Suppressor macrophage (primary cell): ENCODE measurements around the gene ITIH4.

Experiments
- DNase-seq, 4 experiments: peaks; one replicate each; pipeline ENCODE4 v3.0.0-alpha.2; 2020 to 2022

Gene ITIH4

DNA sequence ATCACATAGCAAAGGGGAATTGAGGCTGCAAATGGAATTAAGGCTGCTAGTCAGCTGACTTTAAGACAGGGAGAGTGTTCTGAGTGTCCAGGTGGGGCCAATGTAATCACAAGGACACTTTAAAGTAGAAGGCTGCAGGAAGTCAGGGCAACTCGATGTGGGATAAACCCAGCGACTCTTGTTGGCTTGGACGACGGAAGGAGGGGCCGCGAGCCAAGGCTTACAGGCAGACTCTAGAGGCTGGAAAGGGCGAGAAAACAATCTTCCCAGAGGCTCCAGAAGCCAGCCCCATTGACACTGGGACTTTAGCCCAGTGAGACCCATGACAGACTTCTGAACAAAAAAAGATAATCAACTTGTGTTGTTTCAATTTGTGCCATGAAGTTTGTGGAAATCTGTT is 17.3 kb upstream of the ITIH4 start:
- DNase-seq = no peak

DNA sequence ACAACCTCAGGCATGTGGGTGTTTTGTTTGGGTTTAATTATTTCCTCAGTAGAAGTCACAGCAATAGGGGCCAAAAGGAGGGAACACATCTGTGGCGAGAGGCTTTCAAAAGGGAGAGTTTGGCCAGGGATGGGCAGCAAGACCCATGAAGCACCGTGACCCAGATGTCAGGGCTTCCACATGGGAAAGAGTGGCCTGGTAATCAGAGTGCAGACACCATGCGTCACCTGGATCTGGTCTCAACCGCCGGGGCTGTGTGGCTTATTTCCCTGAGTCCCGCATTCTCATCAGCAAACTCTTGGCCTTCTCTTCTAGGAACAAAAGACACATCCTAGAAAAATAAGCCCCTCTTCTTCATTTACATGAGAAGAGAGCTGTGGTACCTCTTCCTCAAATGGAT is 16.8 kb upstream of the ITIH4 start:
- DNase-seq = no peak

DNA sequence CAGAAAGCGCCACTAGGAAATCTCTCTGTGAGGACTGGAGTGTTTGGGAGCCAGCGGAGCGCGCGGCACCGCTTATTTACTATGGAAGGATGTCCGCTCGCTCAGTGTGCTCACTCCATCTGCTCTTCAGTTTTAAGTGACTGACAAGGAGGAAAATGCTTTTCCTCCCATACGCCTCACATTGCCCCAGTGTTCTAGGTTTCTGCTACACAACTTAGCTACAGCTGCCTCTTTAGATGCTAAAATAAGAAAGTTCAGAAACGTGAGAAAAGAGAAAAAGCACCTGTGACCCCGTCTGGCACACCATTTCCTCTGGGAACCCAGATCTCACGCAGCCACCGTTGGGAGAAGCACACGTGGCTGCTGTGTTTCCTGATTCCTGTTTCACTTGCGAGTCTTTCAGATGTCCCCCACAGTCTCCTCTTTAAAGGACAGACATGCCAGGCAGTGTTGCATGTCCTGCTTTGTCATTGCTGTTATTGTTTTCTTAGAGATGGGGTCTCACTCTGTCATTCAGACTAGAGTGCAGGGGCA is 16.0 kb upstream of the ITIH4 start:
- peak in 2 of 4 experiments; percentile 22 to 31 for DNase-seq

DNA sequence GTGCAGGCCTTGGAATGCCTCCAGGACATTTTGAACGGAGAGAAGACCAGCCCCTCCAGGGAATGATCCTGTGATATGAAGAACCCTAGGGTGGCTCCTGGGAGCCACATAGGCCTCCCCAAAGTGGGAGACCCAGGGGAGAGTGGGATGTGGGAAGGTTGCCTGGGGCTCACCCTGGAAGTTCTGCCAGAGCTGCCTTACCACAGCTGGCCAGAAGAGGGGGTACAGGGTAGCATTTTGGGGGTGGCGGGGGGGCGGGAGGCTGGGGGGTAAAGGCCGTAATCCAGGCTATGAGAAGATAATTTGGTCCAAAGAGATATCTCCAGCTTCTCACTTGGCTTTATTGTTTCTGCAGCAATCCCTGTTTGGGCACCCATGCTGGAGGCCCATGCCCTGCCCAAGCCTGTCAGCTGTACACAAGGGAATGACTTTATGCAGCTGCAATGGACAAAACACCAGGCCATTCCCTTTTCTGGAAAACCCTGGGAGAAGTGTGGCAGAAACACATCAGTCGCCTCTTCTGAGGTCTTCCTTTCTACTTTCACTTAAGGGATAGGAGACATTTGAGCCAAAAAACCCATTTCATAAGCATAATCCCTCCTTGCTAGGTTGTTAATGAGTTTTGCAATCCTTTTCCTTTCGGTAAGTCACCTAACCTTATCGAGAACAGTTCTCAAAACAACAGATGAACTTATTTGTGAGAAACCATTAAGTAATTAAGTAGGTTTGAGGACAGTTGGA is 15.4 kb upstream of the ITIH4 start:
- peak in 2 of 4 experiments; percentile 14 to 20 for DNase-seq

DNA sequence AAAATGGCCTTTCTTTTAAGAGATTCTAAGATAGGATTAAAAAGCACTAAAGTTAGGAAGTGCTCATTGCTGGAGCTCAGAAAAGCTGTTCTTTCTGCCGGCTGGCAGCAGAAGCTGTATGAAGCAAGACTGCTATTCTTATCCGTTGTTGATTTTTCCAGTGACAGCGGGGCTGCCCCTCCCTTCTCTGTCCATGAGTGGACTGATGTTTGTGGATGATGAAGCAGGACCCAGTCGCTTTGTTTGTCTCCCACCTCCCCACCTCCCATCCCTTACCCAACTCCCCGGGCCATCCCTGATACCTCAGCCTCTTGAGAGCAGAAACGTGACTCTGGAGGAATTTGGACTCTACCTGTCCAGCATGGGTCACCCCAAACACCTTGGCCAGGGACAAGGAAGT is 14.7 kb upstream of the ITIH4 start:
- DNase-seq = peak in 3 of 4 experiments; percentile 21 to 49 (median 35)

DNA sequence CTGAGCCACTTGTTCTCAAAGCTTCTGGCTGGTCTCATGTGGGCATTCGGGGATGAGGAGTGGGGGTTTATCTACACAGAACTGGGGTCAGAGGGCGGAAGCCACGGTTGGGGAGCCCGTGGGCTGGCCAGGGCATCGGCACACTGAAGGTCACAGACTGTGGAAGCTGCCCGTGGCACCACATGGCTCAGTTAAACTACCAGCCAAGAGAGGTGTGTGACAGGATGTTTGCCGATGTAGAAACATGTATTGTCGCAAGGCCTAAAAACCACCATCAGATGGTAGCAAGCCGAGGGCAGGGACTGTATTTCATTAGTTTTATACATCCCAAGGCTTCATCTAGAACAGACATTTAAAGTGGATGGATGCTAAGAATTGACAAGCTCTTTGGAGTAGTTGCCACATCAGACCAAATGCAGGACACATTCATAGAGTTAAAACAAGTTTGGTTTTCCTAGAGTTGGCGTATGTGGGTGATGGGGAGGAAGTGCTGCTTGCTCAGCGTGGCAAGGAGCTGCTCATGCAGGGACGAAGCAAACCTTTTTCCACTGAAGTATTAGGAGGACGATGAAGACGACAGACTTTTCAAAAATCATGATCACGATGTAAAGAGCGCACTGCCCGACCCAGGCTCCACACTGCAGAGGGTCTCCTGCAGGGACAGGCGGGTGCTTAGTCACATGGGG is 14.0 kb upstream of the ITIH4 start:
- peak; percentile 27 to 64 (median 58) for DNase-seq

DNA sequence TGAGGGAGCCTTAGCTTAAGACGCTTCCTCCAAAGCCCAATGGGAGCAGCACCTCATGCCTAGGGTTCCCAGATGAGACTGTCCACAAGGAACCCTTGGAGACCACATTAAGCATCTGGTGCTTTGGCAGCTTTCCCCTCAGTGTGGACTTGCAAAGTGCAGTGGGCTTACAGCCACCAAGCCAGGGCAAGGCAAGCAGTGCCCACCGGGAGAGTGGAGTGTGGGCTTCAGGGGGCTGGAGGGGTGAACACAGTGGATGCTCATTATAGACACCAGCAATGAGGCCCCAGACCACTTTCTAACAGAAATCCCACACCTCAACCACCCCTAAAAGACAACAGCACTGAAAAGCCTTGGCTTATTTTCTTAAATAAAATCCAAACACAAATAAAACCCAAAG is 13.4 kb upstream of the ITIH4 start:
- no peak for DNase-seq

DNA sequence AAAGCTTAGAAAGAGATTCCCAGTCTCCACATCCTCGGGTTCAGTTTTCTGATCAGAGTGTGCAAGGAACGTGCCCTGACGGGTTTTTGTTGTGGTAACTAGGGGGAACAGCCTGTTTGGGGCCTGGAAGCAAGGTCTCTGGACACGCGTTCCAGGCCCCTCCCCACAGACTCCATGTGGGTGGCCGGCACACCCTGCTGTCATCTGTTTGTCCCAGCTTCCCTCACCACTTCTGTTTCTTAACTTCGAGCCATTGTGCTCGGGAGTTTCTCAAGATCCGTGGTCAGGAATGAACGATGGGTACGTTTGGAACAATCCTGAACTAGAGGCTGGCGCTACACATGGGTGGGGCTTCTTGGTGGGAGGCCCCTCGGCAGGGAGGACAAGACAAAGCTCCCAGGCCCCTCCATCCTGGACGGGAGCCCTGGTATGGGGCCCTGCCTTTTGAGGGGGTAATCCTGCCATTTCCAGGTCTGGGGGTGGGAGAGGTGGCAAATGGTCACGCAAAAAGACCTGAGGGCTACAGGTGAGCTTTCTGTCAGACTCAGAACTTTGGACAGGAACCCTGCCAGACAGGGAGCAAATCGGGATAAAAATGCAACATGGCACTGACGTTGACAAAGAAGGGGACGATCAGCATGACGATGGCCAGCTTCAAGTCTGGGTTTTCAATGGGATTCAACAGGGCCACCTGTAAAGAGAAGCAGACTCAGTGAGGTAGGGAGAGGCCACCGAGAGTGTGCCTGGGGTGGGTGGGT is 12.8 kb upstream of the ITIH4 start:
- DNase-seq = peak; percentile 26 to 71 (median 60)

DNA sequence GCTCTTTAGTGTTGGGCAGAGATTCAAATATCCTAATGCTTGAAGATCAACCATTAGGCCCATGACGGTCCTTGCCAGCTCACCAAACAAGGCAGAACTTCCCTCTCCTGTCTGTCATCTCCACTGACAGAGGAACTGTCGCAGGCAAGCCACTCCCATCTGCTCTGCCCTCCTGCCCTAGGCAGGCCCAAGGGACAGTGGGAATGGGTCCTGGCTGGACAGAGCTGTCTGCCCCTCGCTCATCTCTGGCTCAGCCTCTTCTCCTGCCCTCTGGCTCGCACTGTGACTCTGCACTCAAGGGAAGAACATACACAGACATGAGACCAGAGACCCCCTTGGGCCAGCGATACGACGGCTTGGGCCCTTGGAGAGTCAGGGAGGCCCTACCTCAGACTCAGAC is 12.0 kb upstream of the ITIH4 start:
- DNase-seq = peak in 3 of 4 experiments; percentile 46 to 66 (median 51)

DNA sequence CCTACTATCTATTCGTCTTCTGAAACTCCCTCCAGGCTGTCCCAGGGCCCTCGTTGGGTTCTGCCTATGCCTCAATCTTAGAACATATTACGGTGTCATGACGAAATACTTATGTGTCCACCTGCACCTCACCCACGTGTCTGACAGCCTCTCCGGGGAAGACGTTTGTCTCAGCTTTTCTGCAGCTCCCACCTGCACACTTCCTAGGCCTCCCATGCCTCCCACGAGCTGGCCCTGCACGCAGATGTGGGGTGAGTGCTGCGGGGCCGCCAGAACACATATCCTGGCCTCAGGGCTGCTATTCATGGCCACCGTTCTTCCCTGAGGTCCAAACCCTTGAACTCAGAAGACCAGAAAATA is 11.5 kb upstream of the ITIH4 start:
- no peak for DNase-seq

DNA sequence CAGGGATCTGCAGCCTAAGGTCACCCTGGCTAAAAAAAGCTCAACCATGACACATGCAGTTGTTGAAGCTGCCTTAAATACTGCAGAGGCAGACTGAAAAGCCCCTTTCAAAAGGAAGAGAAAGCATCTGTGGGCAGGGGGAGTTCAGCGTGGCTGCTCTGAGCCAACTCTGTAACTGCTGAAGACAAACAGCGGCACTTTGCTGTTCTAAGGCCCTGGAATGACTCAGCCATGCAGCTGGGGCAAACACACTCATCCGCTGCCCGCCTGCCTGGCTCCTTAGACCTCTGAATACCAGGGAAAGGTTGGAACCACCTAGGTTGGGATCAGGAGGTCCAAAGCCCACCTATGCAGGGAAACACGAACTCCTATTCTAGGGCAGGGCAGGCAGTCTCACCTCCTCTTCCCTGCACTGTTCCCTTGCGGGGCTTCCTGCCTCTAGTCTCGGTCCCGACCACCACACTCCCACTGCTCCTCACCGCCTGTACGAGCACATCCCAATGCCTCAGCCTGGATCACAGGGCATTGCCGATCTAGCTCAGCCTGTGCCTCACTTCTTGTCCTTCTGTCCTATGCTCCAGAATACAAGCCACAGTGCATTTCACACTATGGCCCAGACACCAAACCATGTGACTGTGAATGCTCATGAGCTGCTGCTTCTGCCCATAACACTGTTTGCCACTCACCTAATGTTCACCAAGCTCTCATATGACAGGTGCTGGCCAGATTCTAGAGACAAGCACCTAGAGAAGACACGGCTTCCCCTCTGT is 10.9 kb upstream of the ITIH4 start:
- DNase-seq = no peak

DNA sequence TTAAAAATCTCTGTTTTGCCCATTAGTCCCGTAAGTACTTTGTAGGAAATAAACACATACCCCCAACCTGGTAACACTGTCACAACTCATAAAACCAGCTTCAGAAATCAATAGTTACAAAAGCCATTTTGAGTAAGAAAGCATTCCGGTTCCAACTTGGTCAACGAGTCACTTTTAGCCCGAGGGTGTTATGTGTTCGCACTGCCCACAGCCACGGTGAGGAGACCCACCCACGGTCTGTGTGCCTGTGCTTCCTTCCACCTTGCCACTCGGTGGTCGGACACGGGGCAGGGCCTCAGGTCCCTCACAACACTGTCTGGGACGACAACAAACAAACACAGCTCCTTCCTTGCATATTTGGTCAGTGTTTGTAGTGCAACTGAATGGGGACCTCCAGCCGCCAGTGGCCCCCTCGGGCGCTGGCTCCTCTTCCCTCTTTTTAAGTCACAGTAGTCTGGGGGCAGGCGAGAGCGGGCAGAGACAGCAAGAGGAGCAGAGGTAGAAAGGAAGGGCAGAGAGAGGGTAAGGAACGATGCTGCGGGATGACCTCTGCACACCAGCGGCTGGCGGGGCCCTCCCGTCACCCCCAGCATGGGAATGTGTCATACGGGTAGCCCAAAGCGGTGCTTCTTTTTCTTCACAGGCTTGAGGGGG is 9.5 kb upstream of the ITIH4 start:
- DNase-seq = no peak

DNA sequence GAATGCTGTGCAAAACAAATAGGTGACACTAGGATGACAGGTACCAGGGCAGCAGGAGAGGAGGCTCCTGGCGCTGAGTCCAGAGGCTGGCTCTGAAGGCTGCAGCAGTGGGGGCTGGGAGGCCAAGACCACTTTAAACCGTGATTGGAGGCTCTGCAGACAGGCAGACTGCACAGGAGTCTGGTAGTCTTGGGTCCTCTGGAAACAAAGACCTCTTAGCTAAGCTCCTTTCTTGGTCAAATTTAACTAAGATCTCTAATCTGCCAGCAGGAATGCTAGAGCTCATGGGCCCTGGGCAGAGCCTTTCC is 8.8 kb upstream of the ITIH4 start:
- no peak for DNase-seq

DNA sequence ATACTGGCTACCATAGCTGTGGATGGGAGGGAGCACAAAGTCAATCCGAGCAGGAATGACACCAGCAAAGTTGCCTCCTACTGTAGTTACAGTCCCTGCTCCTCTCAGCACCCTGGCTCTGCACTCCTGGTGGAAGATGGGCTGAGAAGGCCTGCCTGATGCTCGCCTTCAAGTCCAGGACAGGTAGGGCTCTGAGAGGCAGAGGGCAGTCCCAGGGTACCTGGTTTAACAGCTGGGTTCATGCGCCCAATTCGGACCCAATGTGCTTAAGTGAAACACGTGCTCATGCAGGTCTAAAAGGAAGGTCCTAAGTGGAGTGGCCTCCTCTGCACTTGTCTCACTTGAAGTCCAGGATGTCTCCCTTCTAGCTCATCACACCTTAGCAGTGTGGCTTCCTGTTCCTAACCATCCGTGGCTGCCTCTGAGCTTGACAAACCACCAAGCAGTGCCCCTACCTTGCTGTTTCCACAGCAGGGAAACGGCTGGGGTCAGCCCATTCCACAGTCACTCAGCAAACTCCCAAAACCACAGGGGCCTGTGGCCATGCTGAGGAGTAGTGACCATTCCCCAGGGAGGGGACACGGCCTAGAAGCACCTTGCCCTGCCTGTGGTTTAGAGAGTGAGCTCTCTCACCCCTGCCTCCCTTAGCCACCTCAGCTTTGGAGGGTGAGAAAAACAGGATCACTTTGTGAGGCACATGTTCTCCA is 8.2 kb upstream of the ITIH4 start:
- no peak for DNase-seq

DNA sequence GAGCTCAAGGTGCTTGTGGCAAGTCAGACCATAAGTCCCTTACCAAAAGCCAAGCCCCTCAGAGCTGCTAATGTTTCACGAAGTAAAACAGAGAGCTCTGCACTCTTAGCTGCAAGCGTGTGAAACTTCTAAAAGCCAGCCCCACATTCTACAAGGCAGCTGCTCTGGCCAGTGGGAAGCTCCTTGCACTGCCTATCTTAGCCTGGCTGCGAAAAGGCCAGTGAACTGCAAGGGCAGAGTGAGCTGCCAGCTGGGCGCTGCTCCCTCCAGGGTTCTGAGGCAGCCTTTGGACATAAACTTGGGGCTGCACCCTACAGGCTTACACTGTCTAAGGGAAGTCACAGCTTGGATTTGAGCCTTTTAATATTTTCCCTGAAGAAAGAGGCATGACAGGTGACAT is 6.5 kb upstream of the ITIH4 start:
- no peak for DNase-seq

DNA sequence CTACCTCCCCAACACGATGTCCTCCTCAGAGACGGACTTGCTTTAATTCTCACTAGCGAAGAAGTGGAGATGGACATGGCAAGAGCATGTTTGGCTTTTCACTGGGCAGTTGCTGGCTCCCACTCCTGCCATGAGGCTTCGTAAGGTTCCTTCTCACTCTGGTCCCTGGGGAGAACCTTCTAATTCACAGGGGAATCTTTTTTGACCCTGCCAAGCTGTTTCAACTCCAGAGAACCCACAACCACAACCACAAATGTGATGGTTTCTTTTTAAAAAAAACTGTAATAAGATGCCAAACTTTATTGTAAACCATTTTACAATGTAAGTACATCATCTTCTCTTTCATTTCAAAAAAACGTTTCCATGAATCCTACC is 6.0 kb upstream of the ITIH4 start:
- no peak for DNase-seq

DNA sequence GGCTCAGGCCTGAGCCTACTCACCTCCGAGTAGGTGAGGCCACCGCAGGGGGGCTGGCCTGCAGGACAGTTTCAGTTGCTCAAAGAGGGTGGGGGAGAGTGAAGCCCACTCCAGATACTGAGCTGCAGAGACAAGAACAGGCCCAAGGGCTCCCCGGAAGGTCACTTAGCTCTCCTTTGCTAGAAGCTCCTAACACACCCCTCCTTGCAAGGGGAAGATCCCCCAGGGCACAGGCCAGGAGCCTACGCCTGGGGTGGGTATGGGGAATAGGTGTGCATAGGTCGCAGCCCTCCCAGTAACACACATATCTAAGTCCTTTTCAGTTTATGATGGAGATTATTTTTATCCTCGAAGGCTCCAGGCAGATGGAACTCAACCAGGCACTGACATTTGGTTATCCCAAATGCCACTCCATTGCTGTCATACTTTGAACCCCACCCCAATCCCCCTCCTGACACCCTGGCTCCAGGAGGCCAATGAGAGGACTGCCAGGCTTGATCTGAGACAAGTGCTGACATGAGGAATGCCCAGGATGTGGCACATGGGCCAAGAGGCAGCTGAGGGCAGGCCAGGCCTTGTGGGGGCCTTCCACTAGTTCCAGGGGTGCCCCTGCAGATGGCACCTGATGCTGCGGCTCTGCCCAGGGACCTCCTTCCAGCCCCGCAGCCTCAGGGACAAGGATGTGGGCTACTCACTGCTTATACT is 5.4 kb upstream of the ITIH4 start:
- no peak for DNase-seq

DNA sequence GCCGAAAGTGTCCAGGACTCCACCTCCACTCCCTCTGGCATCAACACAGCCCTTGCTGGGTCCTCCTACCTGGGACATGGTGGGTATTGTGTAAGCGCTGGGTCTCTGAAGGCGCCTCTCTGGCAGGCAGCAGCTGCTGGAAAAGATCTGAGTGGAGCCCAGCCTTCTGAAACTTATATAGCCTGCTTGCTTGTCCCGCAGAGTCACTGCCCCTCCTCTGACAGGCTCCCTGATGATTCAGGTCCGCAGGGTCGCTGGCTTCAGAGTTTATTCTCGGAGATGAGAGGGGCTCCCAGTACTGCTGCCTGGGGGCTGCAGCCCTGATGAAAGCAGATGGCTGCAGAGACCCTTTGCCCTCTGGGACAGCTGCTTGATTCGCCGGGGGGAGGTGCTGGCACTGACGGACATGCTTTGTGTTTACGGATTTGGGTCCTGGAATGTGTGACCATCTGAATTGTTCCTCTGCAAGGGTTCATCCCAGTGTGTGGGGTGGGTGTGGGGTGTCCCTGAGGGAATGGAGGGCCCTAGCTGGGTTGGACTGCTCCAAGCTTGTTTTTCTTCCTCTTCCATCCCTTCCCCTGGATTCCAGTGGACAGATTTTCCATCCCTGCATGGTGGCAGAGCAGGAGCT is 4.5 kb upstream of the ITIH4 start, which contains the start of gene MUSTN1:
TSS of gene MUSTN1 (minus strand) at position 149 of the 631 bp plus-strand sequence. CDS start at position 78, 71 bp downstream.
- no peak for DNase-seq

DNA sequence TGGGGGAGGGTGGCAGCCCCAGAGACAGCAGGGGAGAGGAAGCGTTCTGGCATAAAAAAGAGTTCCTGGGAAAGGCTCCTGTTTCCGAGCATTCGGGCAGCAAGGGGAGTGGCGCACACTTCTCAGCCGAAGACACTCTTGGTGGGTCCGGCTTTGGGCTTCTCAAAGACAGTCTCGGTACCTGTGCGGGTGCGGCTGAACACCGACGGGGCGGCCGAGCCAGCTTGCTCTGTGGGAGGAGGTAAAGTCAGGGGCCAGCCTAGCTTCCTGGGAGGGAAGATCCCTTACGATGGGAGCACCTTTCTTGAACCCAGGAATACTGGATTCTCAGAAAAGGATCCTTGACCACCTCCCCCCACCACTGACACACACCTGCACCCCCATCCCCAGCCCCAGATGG is 2.7 kb upstream of the ITIH4 start:
- DNase-seq = no peak
